ENCODE results near the gene RNU6-7.

DNA sequence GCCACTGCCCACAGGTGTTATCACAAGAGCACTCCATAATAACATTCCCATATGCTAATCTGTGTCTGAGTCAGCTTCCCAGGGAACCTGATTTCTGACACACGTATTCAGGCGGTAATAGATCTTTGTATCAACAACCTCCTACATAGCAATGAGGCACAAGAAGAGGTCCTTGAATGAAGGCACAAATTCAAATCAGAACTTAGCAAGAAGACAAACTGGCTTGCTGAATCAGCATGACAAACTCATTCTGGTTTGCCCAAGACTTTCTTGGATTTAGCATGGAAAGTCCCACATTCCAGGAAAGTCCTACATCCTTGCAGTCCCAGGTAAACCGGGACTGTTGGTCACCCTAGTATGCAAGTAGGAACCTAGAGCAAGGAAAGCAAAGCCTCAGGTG is 33.9 kb upstream of the RNU6-7 start:
- TF ChIP-seq, protein P1, sequence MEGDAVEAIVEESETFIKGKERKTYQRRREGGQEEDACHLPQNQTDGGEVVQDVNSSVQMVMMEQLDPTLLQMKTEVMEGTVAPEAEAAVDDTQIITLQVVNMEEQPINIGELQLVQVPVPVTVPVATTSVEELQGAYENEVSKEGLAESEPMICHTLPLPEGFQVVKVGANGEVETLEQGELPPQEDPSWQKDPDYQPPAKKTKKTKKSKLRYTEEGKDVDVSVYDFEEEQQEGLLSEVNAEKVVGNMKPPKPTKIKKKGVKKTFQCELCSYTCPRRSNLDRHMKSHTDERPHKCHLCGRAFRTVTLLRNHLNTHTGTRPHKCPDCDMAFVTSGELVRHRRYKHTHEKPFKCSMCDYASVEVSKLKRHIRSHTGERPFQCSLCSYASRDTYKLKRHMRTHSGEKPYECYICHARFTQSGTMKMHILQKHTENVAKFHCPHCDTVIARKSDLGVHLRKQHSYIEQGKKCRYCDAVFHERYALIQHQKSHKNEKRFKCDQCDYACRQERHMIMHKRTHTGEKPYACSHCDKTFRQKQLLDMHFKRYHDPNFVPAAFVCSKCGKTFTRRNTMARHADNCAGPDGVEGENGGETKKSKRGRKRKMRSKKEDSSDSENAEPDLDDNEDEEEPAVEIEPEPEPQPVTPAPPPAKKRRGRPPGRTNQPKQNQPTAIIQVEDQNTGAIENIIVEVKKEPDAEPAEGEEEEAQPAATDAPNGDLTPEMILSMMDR (IDR thresholded peaks at IDR 0.05): no peak
- no peak for TF ChIP-seq POLR2A (IDR thresholded peaks at IDR 0.05)
